HepG2 (cell line): Measurements from ENCODE around the gene LSMEM2. TPM values are rescaled to one million over a fixed set of nuclear protein-coding genes. Genes with fewer than 3 reads are reported as not detected.
"Not testable (repeated sequence)": the region's sequence is repeated elsewhere in the genome, so short reads cannot be mapped to it uniquely, and the experiment has no call there.

ENCODE experiments used
- ATAC-seq: fragments of 200-7000 bp; cut with Tn5 transposase; 3 replicates; pipeline ENCODE4 v1.9.1; 2020; ENCODE audit warnings: mild to moderate bottlenecking, moderate library complexity
- BruUV-seq: library from RNA; stranded (reverse); fragments of 400-500 nt; replicated peaks from 2 replicates; lab custom pipeline; 2021; lab: Mats Ljungman, UMichigan
- CTCF ChIA-PET: fragments of 300-600 bp; formaldehyde crosslinking; extraction: SDS; loops from one replicate; lab custom pipeline; 2021; ENCODE audit warnings: low total read pairs, inconsistent platforms, low intra/inter-chr PET ratio; lab: Yijun Ruan, JAX
- POLR2A ChIA-PET: fragments of 350-600 bp; sonication (Branson Sonifier 250); formaldehyde crosslinking; loops from one replicate; lab custom pipeline; 2020; ENCODE audit warnings: antibody characterized with exemption, inconsistent platforms; lab: Yijun Ruan, JAX
- DNase-seq: peaks from one replicate; pipeline ENCODE4 v3.0.0-alpha.2; 2015; ENCODE audit warnings: low spot score
- FAIRE-seq: peaks from 3 replicates; lab custom pipeline; 2011; peaks lifted over from hg19 to GRCh38; lab: Jason Lieb, UNC
- H2AFZ ChIP-seq: one replicate; pipeline ENCODE4 v1.6.1; 2011; ENCODE audit warnings: low read length, inconsistent platforms
- H3K27ac ChIP-seq: fragments of 300-600 bp; 3 replicates; pipeline ENCODE4 v1.8.0; 2011; ENCODE audit warnings: mixed run types, mild to moderate bottlenecking, mixed read lengths, low read length, inconsistent platforms; ENCODE audit not compliant: insufficient read depth; ENCODE audit errors: extremely low read length
- H3K27me3 ChIP-seq, 2 experiments: fragments of 200-600 bp in 1 of 2; 2 replicates in 1 of 2; 3 replicates in 1 of 2; pipeline versions ENCODE4 v1.6.0 to v1.8.0; 2011; ENCODE audit warnings: low read length in 2 of 2, mild to moderate bottlenecking in 2 of 2, moderate library complexity in 2 of 2, inconsistent platforms in 1 of 2; ENCODE audit not compliant: insufficient read depth in 2 of 2, control insufficient read depth in 1 of 2
- H3K36me3 ChIP-seq, 2 experiments: fragments of 200-600 bp in 1 of 2; replicated peaks in 1 of 2; 2 replicates in 1 of 2; 3 replicates in 1 of 2; pipeline versions ENCODE4 v1.5.1 to v1.8.0; 2011; ENCODE audit warnings: low read length in 2 of 2, inconsistent platforms in 1 of 2; ENCODE audit not compliant: insufficient read depth in 2 of 2, control insufficient read depth in 1 of 2
- H3K4me1 ChIP-seq: 2 replicates; pipeline ENCODE4 v1.5.1; 2012; ENCODE audit warnings: low read length, inconsistent platforms; ENCODE audit not compliant: insufficient read depth
- H3K4me2 ChIP-seq: 2 replicates; pipeline ENCODE4 v1.6.0; 2011; ENCODE audit warnings: low read depth, low read length, inconsistent platforms
- H3K4me3 ChIP-seq, 3 experiments: fragments of 200-600 bp in 1 of 3; sonication (generic), shearing (Covaris generic) in 1 of 3; replicated peaks in 1 of 3; 2 replicates each; pipeline ENCODE4 v1.5.1; 2011 to 2016; ENCODE audit warnings: low read length in 3 of 3, inconsistent platforms in 2 of 3, low read depth in 2 of 3, mild to moderate bottlenecking in 2 of 3, control low read depth in 1 of 3, mixed read lengths in 1 of 3; ENCODE audit not compliant: insufficient read depth in 1 of 3
- H3K79me2 ChIP-seq: one replicate; pipeline ENCODE4 v1.6.1; 2011; ENCODE audit warnings: low read length, inconsistent platforms; ENCODE audit not compliant: insufficient read depth
- H3K9ac ChIP-seq: 2 replicates; pipeline ENCODE4 v1.6.0; 2011; ENCODE audit warnings: mild to moderate bottlenecking, low read depth, low read length, inconsistent platforms; ENCODE audit not compliant: insufficient read depth
- H3K9me3 ChIP-seq: 2 replicates; pipeline ENCODE4 v1.5.1; 2012; ENCODE audit warnings: mild to moderate bottlenecking, low read length
- H4K20me1 ChIP-seq: 2 replicates; pipeline ENCODE4 v1.6.0; 2011; ENCODE audit warnings: inconsistent platforms, mild to moderate bottlenecking, low read length, moderate library complexity; ENCODE audit not compliant: insufficient read depth
- ATAD3A ChIP-seq: sonication (generic); formaldehyde crosslinking; IDR thresholded peaks from 2 replicates; pipeline ENCODE4 v1.4.0; 2020; ENCODE audit warnings: missing genetic modification reagents
- MED8 ChIP-seq: sonication (generic); formaldehyde crosslinking; IDR thresholded peaks from 2 replicates; pipeline ENCODE4 v1.8.1; 2023; ENCODE audit warnings: mild to moderate bottlenecking, missing genetic modification reagents; ENCODE audit not compliant: insufficient replicate concordance
- ZNF121 ChIP-seq: sonication (generic); formaldehyde crosslinking; IDR thresholded peaks from 2 replicates; pipeline ENCODE4 v1.5.0; 2020; ENCODE audit warnings: mild to moderate bottlenecking, missing genetic modification reagents
- ZNF543 ChIP-seq: sonication (generic); formaldehyde crosslinking; IDR thresholded peaks from 2 replicates; pipeline ENCODE4 v1.4.0; 2020; ENCODE audit warnings: mild to moderate bottlenecking, missing genetic modification reagents
- ZNF770 ChIP-seq: sonication (generic); formaldehyde crosslinking; IDR thresholded peaks from 2 replicates; pipeline ENCODE4 v1.5.0; 2020; ENCODE audit warnings: mild to moderate bottlenecking, missing genetic modification reagents
- WGBS: methylation state at CpG from one replicate; pipeline ENCODE4 v1.1.6; 2017; ENCODE audit warnings: low lambda C conversion rate; 5-methylcytosine and 5-hydroxymethylcytosine counted together
- in situ Hi-C: cut with HindIII; loops from 2 replicates; pipeline ENCODE4 v1.10.0; 2017; ENCODE audit warnings: low pct_unique_long_range_greater_than_20kb; ENCODE audit not compliant: extremely low pct_ligation_motif_present
- intact Hi-C: fragments of 100-400 bp; cut with micrococcal nuclease; formaldehyde crosslinking; loops from one replicate; pipeline ENCODE4 v1.10.0; 2022; ENCODE audit not compliant: unreplicated experiment
- polyA plus RNA-seq, 8 experiments: library from polyadenylated mRNA; depleted of rRNA in 3 of 8; stranded (reverse) in 7 of 8; unstranded in 1 of 8; fragments of >200 nt; fragmentation: Illumina TruSeq in 4 of 8; extraction: Trizol in 4 of 8; gene quantifications; 2 replicates each; pipeline versions ENCODE4 v1.2.1 to v1.2.3, GENCODE V29; 2011 to 2016; ENCODE audit warnings: low read depth in 4 of 8, missing spikeins in 1 of 8, mixed read lengths in 1 of 8; ENCODE audit not compliant: insufficient read depth in 1 of 8
- total RNA-seq, 5 experiments: library from RNA; depleted of rRNA; stranded (reverse); fragments of >200 nt; fragmentation: Illumina TruSeq; extraction: Trizol; gene quantifications; 2 replicates each; pipeline ENCODE4 v1.2.3, GENCODE V29; 2016; ENCODE audit warnings: low read depth in 1 of 5

Gene LSMEM2
- total and polyA plus RNA-seq, 2 of the 13 experiments (the other 11 are each of a cell fraction or from before 2014, with no cell fraction given), result 0.07 to 0.41 TPM

- Histone ChIP-seq H3K4me3 (peak overlapping the region; percentile 50 to 76 (median 62); a peak in 5 of 6 replicates), H3K9ac (peak overlapping the region; percentile 94), H2AFZ (no peak overlapping the region), H3K27me3 (no peaks in the 10 kb centered on the region), H3K79me2 (peaks cover 12% of the 10 kb centered on the region), H3K4me2 (peak overlapping the region; percentile 97), H3K27ac (peak overlapping the region; percentile 99), H4K20me1 (no peaks in the 10 kb centered on the region), H3K9me3 (no peaks in the 10 kb centered on the region), H3K36me3 (peaks cover 9 to 19% of the 10 kb centered on the region in 2 experiments), H3K4me1 (peaks cover 72% of the 10 kb centered on the region)
- BruUV-seq, result no TSS peak
- FAIRE-seq (no peak), DNase-seq (no peak), ATAC-seq (no peak)
- POLR2A ChIA-PET, result interaction anchor here (2.2 to 8.0 kb wide), 9 partner anchors 10 to 76 kb away, joined by 7 to 155 read pairs (median 14); partner anchors contain the start of genes GNAI2, HYAL3, NAA80 and SEMA3B
- intact Hi-C loops (loop anchor here (5.0 kb wide), 1 partner anchor 41 kb away; the partner anchor contains the start of gene HYAL1), in situ Hi-C loops (loop anchor here (5.0 kb wide), 1 partner anchor 61 kb away; the partner anchor contains the start of gene HYAL2)
- TF ChIP-seq ZNF543 (0 out of 2 replicates have a peak, but pooled peaks have one; percentile 36), ATAD3A (CRISPR knock-in tag) (no peak)
- 14% methylated on average over 1 of the region's 2 CpGs for WGBS
- CTCF ChIA-PET, result no interaction called here
Observed at GRCh38 chr3:50261505-50261904, 17.4 kb upstream of the LSMEM2 start.

- FAIRE-seq, H3K4me3 ChIP-seq, ATAC-seq, H3K9ac ChIP-seq, CTCF ChIA-PET, H4K20me1 ChIP-seq, H2AFZ ChIP-seq, DNase-seq, H3K9me3 ChIP-seq, BruUV-seq, H3K27me3 ChIP-seq: not testable (repeated sequence)
- POLR2A ChIA-PET, result interaction anchor here (1.7 to 8.0 kb wide), 4 partner anchors 9 to 52 kb away, joined by 5 to 155 read pairs (median 66); partner anchors contain the start of genes HYAL3, NAA80 and SEMA3B
- peaks cover 12% of the 10 kb centered on the region for H3K79me2 ChIP-seq
- WGBS, result 100% methylated on average over 4 of the region's 4 CpGs
- intact Hi-C loops, result loop anchor here (5.0 kb wide), 1 partner anchor 40 kb away; the partner anchor contains the start of gene HYAL1
- TF ChIP-seq ZNF770 (CRISPR knock-in tag) (peak; percentile 91), ZNF121 (CRISPR knock-in tag) (peak; percentile 89), MED8 (peak; percentile 6)
- H3K27ac ChIP-seq, result peak overlapping the region; percentile 96
- H3K4me1 ChIP-seq, result peaks cover 79% of the 10 kb centered on the region
- peaks cover 4 to 12% of the 10 kb centered on the region in 2 experiments; a peak in 4 of 5 replicates for H3K36me3 ChIP-seq
- in situ Hi-C loops, result loop anchor here (5.0 kb wide), 1 partner anchor 60 kb away; the partner anchor contains the start of gene HYAL2
- H3K4me2 ChIP-seq, result 0 out of 2 replicates have a peak overlapping the region, but pooled peaks have one; percentile 29
Observed at GRCh38 chr3:50262200-50262599, 16.7 kb upstream of the LSMEM2 start.
